GM18517 (cell line): ENCODE measurements around the gene SAV1.
"Not testable (repeated sequence)": the region's sequence is repeated elsewhere in the genome, so short reads cannot be mapped to it uniquely, and the experiment has no call there.

ENCODE experiments used
- ATAC-seq: cut with Tn5 transposase; IDR thresholded peaks from one replicate; pipeline ENCODE4 v1.9.1; 2021; ENCODE audit warnings: mild to moderate bottlenecking, moderate library complexity; ENCODE audit not compliant: unreplicated experiment

Gene SAV1

GRCh38 chr14:50666772-50667683 is 1.1 kb downstream of the SAV1 start:
- no peak for ATAC-seq

GRCh38 chr14:50665300-50665699 is 2.8 kb downstream of the SAV1 start:
- ATAC-seq, result not testable (repeated sequence)

- ATAC-seq, result not testable (repeated sequence)
Observed at GRCh38 chr14:50664579-50664978, 3.5 kb downstream of the SAV1 start.

GRCh38 chr14:50659327-50659974 is 8.7 kb downstream of the SAV1 start:
- no peak for ATAC-seq

- no peak for ATAC-seq
Observed at GRCh38 chr14:50658203-50658602, 9.9 kb downstream of the SAV1 start.

GRCh38 chr14:50657753-50658152 is 10.4 kb downstream of the SAV1 start:
- no peak for ATAC-seq

- no peak for ATAC-seq
Observed at GRCh38 chr14:50656776-50657175, 11.3 kb downstream of the SAV1 start.

- ATAC-seq, result no peak
Observed at GRCh38 chr14:50649691-50650090, 18.4 kb downstream of the SAV1 start.

GRCh38 chr14:50647753-50648152 is 20.4 kb downstream of the SAV1 start:
- no peak for ATAC-seq

GRCh38 chr14:50647282-50647681 is 20.8 kb downstream of the SAV1 start:
- ATAC-seq, result peak; percentile 80

- ATAC-seq, result no peak
Observed at GRCh38 chr14:50635141-50635540, 33.0 kb downstream of the SAV1 start.

- ATAC-seq, result no peak
Observed at GRCh38 chr14:50633954-50634353, 34.2 kb downstream of the SAV1 start.

GRCh38 chr14:50631408-50631821 is 36.7 kb downstream of the SAV1 start:
- no peak for ATAC-seq

GRCh38 chr14:50624947-50625346 is 43.2 kb downstream of the SAV1 start:
- ATAC-seq, result not testable (repeated sequence)

- no peak for ATAC-seq
Observed at GRCh38 chr14:50624447-50624846, 43.7 kb downstream of the SAV1 start.

GRCh38 chr14:50622978-50623377 is 45.1 kb downstream of the SAV1 start:
- ATAC-seq, result no peak

GRCh38 chr14:50620341-50620740 is 47.8 kb downstream of the SAV1 start:
- no peak for ATAC-seq

GRCh38 chr14:50619569-50620141 is 48.5 kb downstream of the SAV1 start:
- ATAC-seq, result peak; percentile 71

- ATAC-seq, result no peak
Observed at GRCh38 chr14:50616275-50616674, 51.8 kb downstream of the SAV1 start.

GRCh38 chr14:50615552-50615951 is 52.6 kb downstream of the SAV1 start:
- no peak for ATAC-seq

- no peak for ATAC-seq
Observed at GRCh38 chr14:50615056-50615455, 53.0 kb downstream of the SAV1 start.

- no peak for ATAC-seq
Observed at GRCh38 chr14:50612806-50613205, 55.3 kb downstream of the SAV1 start.
